HEK293 (cell line): ENCODE results near the gene SLC25A22.

Source experiments
- BCL11B ChIP-seq: fragments of 450-650 bp; formaldehyde crosslinking; IDR thresholded peaks from 2 replicates; pipeline ENCODE4 v1.5.1; 2016; ENCODE audit warnings: low read depth, missing biosample characterization, missing genetic modification characterization
- TRIM28 ChIP-seq: IDR thresholded peaks from 2 replicates; pipeline ENCODE4 v1.6.1; 2011; ENCODE audit warnings: low read length, control low read depth, borderline replicate concordance
- YY1 ChIP-seq: fragments of 450-650 bp; formaldehyde crosslinking; IDR thresholded peaks from 2 replicates; pipeline ENCODE4 v1.5.1; 2018; ENCODE audit warnings: missing biosample characterization, missing genetic modification characterization
- ZNF2 ChIP-seq: fragments of 450-650 bp; formaldehyde crosslinking; IDR thresholded peaks from 2 replicates; pipeline ENCODE4 v1.5.1; 2016; ENCODE audit warnings: missing biosample characterization, missing genetic modification characterization
- ZNF37A ChIP-seq: fragments of 450-650 bp; IDR thresholded peaks from 2 replicates; pipeline ENCODE4 v1.5.1; 2018; ENCODE audit warnings: missing biosample characterization, missing genetic modification characterization
- TF ChIP-seq, protein P1 (sequence below): fragments of 450-650 bp; formaldehyde crosslinking; IDR thresholded peaks from 2 replicates; pipeline ENCODE4 v1.5.1; 2016; ENCODE audit warnings: missing biosample characterization, missing genetic modification characterization
- TF ChIP-seq, protein P2 (sequence below): fragments of 450-650 bp; formaldehyde crosslinking; IDR thresholded peaks from 2 replicates; pipeline ENCODE4 v1.5.1; 2016; ENCODE audit warnings: missing biosample characterization, missing genetic modification characterization
- TF ChIP-seq, protein P3 (sequence below): fragments of 450-650 bp; formaldehyde crosslinking; IDR thresholded peaks from 2 replicates; pipeline ENCODE4 v1.5.1; 2016; ENCODE audit warnings: missing biosample characterization, missing genetic modification characterization, low read depth

DNA sequence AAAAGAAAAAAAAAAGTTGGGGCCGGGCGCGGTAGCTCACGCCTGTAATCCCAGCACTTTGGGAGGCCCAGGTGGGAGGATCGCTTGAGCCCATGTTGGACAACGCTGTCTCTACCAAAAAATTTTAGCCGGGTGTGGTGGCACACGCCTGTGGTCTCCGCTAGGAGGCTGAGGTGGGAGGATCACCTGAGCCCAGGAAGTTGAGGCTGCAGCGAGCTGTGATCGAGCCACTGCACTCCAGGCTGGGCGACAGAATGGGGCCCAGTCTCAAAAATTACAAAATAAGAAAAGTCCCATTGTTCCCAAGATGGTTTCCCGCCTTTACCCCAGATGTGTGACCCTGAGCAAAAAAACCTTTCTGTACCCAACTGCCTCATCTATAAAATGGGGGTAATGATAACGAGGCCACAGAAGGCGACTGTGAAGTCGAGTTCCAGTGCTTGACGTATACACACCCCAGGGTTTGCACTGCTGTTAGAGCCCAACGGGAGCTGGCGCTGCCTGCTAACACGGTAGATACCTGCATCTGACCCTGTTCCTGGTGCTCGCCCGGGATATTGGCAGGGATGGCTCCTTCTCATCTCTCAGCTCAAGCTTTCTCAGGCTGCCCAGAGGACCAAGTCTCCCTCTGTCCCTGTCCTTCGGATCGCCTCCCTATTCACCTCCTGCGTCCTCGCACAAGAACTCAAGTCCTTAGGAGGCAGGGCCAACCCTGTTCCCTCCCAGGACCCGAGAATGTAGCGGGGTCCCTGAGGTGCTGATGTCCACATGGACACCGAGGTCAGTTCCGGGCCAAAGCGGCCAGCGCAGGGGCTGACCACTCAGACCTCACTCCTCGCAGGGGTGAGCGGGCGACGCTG is 10.6 kb upstream of the SLC25A22 start:
- TF ChIP-seq, protein P1, sequence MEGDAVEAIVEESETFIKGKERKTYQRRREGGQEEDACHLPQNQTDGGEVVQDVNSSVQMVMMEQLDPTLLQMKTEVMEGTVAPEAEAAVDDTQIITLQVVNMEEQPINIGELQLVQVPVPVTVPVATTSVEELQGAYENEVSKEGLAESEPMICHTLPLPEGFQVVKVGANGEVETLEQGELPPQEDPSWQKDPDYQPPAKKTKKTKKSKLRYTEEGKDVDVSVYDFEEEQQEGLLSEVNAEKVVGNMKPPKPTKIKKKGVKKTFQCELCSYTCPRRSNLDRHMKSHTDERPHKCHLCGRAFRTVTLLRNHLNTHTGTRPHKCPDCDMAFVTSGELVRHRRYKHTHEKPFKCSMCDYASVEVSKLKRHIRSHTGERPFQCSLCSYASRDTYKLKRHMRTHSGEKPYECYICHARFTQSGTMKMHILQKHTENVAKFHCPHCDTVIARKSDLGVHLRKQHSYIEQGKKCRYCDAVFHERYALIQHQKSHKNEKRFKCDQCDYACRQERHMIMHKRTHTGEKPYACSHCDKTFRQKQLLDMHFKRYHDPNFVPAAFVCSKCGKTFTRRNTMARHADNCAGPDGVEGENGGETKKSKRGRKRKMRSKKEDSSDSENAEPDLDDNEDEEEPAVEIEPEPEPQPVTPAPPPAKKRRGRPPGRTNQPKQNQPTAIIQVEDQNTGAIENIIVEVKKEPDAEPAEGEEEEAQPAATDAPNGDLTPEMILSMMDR (tag by site-specific recombination), result no peak
- TF ChIP-seq, protein P2, sequence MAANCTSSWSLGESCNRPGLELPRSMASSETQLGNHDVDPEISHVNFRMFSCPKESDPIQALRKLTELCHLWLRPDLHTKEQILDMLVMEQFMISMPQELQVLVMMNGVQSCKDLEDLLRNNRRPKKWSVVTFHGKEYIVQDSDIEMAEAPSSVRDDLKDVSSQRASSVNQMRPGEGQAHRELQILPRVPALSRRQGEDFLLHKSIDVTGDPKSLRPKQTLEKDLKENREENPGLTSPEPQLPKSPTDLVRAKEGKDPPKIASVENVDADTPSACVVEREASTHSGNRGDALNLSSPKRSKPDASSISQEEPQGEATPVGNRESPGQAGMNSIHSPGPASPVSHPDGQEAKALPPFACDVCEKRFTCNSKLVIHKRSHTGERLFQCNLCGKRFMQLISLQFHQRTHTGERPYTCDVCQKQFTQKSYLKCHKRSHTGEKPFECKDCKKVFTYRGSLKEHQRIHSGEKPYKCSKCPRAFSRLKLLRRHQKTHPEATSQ, result no peak
- TF ChIP-seq, protein P3, sequence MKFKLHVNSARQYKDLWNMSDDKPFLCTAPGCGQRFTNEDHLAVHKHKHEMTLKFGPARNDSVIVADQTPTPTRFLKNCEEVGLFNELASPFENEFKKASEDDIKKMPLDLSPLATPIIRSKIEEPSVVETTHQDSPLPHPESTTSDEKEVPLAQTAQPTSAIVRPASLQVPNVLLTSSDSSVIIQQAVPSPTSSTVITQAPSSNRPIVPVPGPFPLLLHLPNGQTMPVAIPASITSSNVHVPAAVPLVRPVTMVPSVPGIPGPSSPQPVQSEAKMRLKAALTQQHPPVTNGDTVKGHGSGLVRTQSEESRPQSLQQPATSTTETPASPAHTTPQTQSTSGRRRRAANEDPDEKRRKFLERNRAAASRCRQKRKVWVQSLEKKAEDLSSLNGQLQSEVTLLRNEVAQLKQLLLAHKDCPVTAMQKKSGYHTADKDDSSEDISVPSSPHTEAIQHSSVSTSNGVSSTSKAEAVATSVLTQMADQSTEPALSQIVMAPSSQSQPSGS (tag by site-specific recombination), result no peak
- no peak for TF ChIP-seq TRIM28
- TF ChIP-seq BCL11B, result no peak
- TF ChIP-seq YY1 (tag by site-specific recombination), result no peak
- TF ChIP-seq ZNF2 (tag by site-specific recombination), result no peak
- TF ChIP-seq ZNF37A (tag by site-specific recombination), result no peak
